HG03565 (cell line): ENCODE results near the gene ARPC2.

Source experiments
- ATAC-seq: cut with Tn5 transposase; IDR thresholded peaks from one replicate; pipeline ENCODE4 v1.9.1; 2021; ENCODE audit warnings: mild to moderate bottlenecking, moderate library complexity; ENCODE audit not compliant: unreplicated experiment

ARPC2 gene

DNA sequence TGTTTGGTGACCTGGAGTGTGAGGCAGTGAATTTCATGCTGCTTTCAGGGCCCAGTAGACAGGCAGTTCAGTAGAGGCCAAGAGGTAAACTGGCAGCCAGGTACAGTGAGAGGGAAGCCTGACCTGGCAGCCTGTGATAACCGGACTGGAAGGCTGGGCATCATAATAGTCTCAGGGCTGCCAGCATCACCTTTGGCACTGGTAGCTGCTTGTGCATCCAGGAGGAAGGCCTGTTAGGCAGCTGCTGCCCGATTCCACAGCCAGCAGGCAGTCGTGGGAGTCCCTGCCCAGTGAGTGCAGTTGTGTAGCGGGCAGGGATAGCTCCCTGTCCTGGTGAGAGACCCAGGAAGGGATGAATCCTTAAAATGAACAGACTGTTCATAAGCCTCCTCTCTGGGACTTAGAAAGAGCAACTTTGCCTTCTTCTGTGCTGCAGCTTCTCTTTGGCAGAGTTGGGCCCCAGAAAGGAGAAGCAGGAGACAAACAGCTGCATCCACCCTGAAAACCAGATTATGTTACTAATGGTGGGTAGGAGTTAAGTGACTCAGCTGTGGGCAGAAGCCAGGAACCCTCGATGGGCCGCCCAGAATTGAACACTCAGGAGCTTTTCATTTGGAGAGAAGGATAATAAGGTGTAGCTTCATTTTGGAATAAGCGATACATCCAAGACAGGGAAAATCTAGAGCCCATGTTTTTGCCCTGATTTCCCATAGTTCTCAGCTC is 35.7 kb downstream of the ARPC2 start:
- no peak for ATAC-seq

DNA sequence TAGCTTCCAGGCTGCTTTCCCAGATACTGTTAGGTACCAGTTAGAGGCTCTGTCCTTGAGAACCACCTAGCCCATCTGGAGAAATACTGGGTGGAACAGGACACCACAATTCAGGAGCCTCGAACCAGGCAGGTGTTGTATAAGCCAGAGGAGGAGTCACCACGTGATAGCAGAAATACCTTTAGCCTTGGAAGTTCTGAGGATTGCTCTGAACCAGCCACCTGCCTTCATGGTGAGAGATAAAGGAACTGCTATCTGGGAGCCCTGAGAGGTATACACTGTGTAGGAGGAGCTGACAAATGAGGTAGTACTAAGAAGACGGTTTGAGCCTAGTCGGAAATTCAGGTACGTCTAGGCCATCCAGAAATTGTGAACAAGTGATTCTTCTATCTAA is 36.2 kb downstream of the ARPC2 start:
- ATAC-seq: no peak

DNA sequence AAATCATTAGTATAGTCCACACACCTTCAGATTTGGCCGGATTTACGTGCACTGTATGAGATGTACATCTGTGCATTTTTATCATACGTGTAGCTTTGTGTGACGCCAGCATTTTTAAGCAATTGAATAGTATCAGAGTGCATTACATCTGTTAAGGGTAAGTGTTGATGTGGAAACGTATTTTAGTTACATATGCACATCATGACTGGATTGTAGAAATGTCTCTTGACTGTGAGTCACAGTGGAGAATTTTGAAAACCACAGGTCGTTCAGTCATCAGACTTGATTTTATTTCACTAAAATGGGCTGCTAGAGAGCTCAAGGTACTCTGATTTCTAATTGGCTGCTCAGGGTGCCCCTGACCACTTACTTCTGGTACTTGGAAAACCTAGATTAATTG is 38.5 kb downstream of the ARPC2 start:
- ATAC-seq: no peak

DNA sequence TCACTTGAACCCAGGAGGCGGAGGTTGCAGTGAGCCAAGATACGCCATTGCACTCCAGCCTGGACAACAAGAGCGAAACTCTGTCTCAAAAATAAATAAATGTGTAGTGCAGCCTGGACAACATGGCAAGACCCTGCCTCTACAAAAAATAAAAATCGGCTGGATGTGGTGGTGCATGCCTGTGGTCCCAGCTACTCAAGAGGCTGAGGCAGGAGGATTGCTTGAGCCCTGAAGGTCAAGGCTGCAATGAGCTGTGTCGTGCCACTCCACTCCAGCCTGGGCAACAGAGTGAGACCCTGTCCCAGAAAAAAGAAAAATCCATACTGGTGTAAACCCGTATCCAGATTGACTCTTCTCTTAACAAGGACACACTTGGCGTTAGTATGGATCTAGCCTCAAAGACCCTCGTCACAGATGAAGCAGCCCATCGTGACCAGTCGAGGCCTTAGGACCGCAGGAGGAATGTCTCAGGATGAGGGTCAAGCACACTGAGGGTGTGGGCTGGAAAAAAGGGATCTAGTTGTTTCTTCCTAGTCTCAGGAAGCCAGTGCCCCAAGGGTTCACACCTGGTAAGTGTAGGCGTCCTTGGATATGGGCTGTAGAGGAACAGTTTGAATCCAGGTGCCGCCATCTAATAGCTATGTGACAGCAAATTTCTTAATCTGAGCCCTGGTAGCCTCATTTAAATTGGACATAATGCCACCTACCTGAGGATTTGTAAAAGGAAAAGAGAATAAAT is 39.8 kb downstream of the ARPC2 start:
- ATAC-seq: no peak

DNA sequence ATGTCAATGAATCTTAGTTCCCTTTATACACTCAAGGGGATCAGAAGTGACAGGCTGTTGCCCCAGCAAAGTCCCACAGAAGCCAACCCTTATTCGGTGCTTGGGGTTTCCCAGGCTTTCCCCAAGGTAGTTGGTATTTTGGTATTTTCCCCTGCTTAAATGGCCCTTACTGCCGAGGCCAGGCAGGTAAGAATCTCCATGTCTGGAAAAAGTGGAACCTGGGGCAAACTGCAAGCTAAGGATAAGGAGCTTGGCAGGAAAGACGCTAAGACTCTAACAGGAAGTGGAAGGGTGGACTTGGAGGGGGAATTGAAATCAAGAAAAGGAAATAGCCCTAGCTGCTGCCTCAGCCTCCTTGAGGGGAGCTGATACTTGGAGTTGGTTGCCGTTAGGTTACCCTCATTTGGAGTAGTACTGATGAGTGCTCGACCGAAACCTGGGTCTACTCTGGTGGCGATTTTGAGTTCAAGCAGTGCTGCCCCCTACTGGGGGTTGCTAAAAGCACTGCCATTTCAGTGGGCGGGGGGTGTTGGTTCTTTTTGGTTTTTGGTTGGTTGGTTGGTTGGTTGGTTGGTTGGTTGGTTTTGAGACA is 40.5 kb downstream of the ARPC2 start:
- peak; percentile 64 for ATAC-seq

DNA sequence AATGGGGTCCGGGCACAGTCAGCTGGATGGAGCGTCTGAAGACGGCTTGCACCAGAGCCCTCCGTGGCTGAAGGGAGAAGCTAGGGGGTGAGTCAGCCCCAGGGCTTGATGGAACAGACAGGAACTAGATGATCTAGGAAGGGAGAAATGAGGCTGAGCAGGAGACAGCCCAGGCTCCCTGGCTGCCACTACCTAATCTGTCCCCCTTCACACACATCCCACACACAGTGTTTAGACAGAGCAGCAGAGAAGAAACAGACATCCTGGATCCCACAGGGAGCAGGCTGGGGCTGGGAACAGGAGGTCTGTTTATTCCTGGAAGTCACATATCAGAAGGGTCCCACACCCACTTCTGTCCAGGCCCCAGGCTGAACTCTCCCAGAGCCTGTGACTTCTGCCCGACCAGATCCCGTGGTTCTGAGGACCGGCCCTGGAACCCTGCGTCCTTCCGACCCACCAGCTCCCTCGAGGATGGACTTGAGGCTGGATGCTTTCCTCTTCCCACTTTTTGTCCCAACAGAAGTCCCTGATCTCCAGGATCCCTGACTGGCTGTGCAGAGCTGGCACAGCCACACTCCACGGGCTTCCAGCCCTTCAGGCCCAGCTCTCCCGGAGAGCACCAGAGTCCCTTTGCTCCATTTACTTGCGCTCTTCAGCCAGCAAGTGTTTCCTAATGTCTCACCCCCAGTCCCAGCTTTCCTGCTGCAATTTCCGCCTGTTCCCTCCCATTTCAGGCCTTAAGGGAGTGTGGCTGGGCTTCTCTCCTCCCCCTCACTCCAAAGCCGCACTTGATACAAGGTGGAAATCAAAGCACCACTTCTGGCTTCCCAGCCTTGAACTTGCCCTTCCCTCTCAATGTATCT is 42.3 kb downstream of the ARPC2 start:
- no peak for ATAC-seq

DNA sequence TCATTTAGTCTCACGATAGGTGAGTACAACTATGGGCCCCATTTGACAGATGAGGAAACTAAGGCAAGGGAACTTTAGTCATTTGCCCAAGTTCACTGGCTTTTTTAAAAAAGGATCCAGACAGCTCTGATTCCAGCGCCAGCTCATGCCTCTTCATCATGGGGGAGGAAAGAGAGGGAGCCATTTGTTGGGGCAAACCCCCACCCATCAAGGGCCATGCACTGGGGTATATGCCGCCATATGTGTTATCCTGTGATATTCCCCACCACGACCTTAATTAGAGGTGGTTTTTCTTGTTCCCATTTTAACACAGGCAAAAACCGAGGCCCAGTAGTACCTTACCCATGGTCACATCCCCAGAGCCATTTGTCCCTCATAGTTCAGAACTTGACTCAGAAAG is 43.2 kb downstream of the ARPC2 start:
- ATAC-seq: no peak

DNA sequence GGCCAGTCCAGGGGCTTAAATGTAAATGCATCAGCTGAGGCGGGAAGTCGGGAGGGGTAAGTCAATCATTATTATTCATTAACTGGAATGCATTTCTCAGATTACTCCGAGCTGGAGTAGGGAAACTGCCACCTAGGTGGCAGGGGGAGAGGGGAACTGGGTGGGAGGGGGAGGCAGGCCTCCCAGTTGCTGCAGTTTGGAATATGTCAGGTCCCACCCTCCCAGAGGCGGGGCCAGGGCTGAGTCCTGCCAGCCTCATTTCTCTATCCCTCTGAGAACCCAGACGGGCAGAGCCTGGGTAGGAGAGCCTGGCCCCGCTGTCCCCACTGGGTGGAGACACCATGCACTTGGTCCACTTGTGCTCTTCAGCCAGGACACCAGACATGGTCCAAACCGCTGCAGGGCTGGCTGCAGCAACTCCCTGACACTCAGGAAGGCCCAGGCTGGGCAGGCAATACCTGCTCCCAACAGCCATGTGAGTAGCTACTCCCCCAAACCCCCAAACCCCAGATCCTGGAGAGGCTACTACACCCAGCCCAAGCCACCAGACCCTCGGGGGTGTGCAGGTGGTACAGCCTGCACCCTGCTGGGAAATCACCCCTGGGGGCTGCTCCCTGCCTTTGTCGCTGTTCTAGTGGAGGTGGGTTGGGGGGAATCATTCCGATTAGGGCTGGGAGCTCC is 43.9 kb downstream of the ARPC2 start, which contains the start of gene GPBAR1:
GPBAR1 (plus strand) TSS at position 274 of the 681 bp plus-strand sequence. CDS start 1,710 bp downstream, outside the sequence.
- ATAC-seq: no peak

DNA sequence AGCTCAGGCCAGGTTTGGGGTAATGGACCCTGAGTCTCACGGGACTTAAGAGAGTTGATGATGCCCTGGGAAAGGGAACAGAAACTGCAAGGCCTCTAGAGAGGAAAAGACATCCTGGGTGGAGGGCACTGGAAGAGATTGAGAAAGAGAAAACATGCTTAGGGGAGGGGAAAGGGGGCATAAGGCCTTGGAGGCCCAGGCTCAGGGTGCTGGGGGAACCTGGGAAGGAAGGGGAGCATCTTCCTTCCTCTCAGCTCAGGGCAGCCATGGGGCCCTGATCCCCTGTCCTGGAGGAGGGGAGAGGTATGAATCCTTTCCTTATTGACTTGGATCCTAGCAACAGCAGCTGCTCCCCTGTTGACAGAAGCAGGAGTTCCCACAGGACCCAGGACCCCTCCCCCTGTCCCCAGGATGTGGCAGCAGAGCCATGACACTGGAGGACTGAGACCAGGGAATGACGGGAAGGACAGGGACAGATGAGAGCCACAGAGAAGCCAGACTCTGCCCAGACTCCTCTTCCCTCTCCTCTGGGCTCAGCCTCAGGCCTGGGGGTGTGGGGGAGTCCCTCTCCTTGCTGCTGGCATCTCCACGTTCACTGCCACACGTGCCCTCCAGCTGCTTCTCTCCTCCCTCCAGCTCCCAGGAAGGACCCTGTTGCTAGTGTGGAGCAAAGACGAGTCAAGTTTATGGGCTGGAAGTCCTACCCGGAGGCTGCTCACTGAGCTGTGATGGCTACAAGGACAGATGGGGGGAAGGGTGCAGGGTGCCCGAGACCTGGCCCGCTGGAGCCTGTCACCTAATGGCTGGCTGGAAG is 44.6 kb downstream of the ARPC2 start:
- ATAC-seq: no peak

DNA sequence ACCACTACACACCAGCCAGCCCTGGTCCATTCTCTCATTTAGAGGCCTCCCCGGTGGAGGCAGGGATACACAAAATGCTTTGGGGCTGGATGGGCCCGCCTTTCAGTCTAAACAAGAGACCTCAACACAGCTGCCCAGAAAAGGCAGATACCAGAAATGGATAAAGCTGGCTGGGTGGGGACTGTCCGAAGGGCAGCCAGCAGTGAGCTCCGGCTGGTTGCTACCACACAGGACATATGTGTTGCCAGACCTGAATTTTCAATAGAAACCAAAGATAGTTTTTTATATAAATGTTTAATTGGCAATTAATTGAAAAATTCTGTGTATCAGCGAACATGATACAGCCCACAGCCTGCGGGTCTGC is 45.2 kb downstream of the ARPC2 start:
- ATAC-seq: no peak

DNA sequence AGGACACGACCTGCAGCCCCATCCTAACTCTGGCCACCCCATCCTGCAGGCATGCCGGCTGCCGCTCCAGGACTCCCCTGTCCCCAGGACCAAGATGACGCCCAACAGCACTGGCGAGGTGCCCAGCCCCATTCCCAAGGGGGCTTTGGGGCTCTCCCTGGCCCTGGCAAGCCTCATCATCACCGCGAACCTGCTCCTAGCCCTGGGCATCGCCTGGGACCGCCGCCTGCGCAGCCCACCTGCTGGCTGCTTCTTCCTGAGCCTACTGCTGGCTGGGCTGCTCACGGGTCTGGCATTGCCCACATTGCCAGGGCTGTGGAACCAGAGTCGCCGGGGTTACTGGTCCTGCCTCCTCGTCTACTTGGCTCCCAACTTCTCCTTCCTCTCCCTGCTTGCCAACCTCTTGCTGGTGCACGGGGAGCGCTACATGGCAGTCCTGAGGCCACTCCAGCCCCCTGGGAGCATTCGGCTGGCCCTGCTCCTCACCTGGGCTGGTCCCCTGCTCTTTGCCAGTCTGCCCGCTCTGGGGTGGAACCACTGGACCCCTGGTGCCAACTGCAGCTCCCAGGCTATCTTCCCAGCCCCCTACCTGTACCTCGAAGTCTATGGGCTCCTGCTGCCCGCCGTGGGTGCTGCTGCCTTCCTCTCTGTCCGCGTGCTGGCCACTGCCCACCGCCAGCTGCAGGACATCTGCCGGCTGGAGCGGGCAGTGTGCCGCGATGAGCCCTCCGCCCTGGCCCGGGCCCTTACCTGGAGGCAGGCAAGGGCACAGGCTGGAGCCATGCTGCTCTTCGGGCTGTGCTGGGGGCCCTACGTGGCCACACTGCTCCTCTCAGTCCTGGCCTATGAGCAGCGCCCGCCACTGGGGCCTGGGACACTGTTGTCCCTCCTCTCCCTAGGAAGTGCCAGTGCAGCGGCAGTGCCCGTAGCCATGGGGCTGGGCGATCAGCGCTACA is 45.9 kb downstream of the ARPC2 start:
- ATAC-seq: no peak

DNA sequence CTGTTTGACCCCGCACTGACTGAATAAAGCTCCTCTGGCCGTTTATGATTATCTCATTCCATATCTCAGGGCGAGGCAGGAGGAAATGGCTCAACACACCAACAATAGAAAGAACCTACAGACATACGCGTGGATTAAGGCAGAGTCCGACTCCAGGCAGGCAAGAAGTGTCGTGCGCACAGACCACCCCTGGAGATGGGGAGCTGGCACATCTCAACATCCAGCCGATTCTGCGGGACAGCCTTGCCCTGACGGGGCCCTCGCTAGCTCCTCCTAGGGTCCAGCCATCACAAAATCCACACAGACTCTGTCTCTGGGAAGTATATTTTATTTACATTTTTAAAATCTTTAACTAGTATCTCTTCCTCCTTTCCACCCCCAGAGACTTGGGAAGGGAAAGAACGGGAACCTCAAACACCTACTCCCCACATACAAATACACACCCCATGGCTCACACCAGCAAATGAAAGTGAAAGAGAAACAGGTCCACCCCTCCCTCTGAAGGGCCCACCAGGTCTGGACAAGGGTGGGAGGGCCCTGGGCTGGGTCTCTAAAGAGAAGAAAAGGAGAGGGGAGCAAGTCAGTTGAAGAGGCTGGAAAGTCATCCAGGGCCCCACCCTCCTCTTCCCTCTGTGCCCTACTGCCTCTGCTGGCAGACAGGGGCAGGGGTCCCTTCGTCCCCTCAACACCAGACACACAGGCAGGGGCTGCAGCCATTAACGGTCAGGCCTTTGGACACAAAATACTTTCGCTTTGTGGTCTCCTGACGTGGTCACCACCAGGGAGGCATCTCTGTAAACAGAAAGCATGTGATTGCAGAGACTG is 47.0 kb downstream of the ARPC2 start:
- ATAC-seq: no peak

DNA sequence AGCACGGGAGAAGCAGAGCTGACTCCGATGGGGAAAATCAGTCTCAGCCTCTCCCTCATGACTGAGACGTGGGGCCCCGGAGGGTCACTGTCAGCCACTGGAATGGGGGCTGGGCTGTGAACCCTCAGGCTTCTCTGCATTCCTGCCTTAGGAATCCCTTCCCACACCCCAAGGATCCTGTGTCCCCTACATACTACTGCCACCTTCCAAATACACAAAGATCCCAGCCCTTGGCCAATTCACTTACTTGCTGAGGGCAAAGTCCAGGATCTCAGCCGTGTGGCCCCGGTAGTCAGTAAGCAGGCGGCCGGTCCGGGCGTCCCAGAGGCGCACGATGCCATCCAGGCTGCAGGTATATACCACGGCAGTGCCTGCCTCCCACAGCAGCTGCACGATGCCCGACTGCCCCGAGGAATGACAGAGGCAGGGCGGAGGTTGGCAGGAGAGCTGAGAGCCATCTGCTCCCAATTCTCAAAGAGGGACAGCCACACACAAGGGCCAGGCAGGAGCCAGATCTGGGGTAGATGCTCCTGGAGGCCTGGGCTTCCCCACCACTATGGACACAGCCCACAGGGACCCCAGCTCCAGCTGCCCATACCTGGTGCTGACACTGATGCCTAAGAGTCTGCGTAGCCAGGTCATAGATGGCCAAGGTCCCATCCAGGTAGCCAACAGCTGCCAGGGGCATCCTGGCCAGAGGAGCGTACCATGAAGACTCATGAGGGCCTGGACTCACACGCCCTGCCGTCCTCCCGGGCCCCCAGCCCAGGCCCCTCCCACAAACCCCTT is 48.0 kb downstream of the ARPC2 start:
- ATAC-seq: no peak

DNA sequence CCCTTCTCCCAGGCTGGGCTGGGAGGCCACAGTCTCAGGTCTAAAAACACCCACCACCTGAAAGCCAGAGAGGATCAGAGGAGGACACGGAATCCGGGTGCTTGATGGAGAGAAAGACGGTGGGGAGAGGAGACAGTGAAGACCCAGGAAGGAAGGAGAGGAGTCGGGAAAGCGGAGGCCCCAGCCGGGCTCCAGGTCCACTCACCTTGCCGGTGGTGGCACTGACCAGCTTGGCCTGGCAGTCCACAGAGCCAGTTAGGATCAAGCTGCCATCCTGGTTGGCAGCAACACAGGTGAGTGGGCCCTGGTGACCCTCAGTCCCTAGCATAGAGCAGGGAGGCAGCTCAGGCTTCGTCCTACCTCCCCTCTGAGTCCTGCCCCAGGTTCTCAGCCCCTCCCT is 48.6 kb downstream of the ARPC2 start:
- no peak for ATAC-seq

DNA sequence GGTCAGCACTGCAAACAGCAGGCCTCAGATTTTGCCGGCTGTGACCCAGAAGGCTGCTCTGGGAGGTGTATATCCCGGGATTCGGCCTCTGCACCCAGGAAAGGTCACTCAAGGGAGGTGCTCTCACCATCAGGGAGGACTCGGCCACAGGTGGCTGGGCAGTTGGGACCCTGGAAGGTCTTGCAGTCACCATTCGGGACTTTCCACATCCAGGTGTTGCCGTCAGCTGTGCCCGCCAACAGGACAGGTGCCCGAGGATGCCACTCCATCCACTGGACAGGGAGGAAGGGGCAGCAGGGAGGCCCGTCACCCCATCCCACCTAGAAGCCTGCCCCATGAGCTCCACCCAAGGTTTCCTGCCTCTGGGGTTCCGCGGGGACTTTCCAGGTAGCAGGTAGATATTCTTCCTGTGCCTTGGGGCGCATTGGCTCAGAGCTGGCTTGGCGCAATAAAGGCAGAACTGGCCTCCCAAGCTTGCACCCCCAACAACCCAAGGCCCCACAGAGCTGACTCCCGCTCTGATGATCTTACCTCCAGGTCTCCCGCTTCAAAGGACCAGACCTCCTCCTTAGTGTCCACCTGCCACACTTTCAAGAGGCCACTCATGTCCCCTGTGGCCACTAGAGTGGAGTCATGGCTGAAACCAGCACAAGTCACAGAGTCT is 49.5 kb downstream of the ARPC2 start:
- ATAC-seq: no peak

DNA sequence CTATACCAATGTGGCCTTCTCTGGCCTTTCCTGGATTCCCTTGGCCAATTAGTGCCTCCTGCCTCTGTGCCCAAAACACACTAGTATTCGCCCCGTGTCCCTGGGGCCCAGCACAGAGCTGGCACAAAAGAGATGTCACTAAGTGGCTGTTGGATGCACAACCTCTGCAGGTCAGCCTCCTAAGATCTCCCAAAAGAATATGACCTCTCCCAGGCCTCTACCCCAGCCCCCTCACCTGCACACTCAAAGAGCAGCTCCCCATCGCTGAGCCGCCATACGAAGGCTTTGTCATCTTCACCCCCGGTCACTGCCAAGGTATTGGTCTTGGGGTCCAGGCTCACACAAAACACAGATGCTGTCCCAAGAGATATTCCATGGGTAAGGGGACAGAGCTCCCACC is 50.3 kb downstream of the ARPC2 start:
- ATAC-seq: no peak
